22Rv1 (cell line): Measurements from ENCODE around the gene NDUFB11.

ENCODE experiments used
- ZFX ChIP-seq: fragments of 450-650 bp; IDR thresholded peaks from 2 replicates; pipeline ENCODE4 v1.6.1; 2017; ENCODE audit warnings: antibody characterized with exemption, borderline replicate concordance
- TF ChIP-seq, protein P1 (sequence below): fragments of 450-650 bp; IDR thresholded peaks from 2 replicates; pipeline ENCODE4 v1.5.1; 2017; ENCODE audit warnings: mild to moderate bottlenecking

DNA sequence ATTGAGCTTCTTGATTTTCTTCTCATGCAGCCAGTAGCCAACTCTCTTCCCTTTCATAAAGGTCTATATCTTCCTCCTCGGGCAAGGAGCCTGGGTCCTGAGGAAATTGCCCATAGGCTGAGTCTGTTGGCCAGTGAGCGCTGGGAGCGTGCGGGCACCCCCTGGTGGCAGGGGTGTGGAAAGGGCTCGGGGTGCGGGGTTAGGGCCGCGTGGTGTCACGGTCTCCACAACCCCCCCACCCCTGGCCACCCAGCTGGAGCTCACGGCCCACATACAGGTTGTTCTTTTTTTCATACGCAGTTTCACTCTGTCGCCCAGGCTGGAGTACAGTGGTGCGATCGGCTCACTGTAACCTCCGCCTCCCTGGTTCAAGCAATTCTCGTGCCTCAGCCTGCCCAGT lies 13.6 kb upstream of the NDUFB11 start:
- TF ChIP-seq, protein P1, sequence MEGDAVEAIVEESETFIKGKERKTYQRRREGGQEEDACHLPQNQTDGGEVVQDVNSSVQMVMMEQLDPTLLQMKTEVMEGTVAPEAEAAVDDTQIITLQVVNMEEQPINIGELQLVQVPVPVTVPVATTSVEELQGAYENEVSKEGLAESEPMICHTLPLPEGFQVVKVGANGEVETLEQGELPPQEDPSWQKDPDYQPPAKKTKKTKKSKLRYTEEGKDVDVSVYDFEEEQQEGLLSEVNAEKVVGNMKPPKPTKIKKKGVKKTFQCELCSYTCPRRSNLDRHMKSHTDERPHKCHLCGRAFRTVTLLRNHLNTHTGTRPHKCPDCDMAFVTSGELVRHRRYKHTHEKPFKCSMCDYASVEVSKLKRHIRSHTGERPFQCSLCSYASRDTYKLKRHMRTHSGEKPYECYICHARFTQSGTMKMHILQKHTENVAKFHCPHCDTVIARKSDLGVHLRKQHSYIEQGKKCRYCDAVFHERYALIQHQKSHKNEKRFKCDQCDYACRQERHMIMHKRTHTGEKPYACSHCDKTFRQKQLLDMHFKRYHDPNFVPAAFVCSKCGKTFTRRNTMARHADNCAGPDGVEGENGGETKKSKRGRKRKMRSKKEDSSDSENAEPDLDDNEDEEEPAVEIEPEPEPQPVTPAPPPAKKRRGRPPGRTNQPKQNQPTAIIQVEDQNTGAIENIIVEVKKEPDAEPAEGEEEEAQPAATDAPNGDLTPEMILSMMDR: no peak
- TF ChIP-seq ZFX: no peak
